B cell (primary cell): Measurements from ENCODE around the gene TUBA8. TPM values are rescaled to one million over a fixed set of nuclear protein-coding genes. Genes with fewer than 3 reads are reported as not detected.

Experiments
- ATAC-seq: fragments of 200-7000 bp; cut with Tn5 transposase; one replicate; pipeline ENCODE4 v1.10.0; 2021; ENCODE audit warnings: low read depth, mild to moderate bottlenecking, moderate number of reproducible peaks, moderate library complexity
- CTCF ChIA-PET: fragments of 350-600 bp; sonication (Branson Sonifier 250); formaldehyde crosslinking; loops from one replicate; lab custom pipeline; 2021; ENCODE audit warnings: antibody characterized with exemption, inconsistent platforms; lab: Charles Lee
- POLR2A ChIA-PET: fragments of 350-600 bp; sonication (Branson Sonifier 250); formaldehyde crosslinking; loops from one replicate; lab custom pipeline; 2021; ENCODE audit warnings: antibody characterized with exemption; lab: Charles Lee
- DNase-seq: peaks from one replicate; pipeline ENCODE4 v3.0.0; 2013
- H2AFZ ChIP-seq: 2 replicates; pipeline ENCODE4 v1.6.1; 2012; ENCODE audit warnings: mild to moderate bottlenecking, low read depth, low read length; ENCODE audit not compliant: insufficient read depth, poor library complexity, severe bottlenecking
- H3K27ac ChIP-seq, 2 donors: 1 replicate in 1 of 2; 2 replicates in 1 of 2; pipeline ENCODE4 v1.5.1; 2012 to 2013; ENCODE audit warnings: low read length in 2 of 2, mild to moderate bottlenecking in 2 of 2, moderate library complexity in 1 of 2
- H3K27me3 ChIP-seq, 4 experiments: fragments of 200-600 bp in 1 of 4; sonication (generic) in 1 of 4; replicated peaks in 1 of 4; 1 replicate in 2 of 4; 2 replicates in 2 of 4; pipeline versions ENCODE4 v1.6.1 to v1.7.0; 2013 to 2016; ENCODE audit warnings: low read length in 3 of 4, mild to moderate bottlenecking in 2 of 4, mixed read lengths in 1 of 4, moderate library complexity in 1 of 4; ENCODE audit not compliant: insufficient read depth in 4 of 4, control insufficient read depth in 3 of 4; ENCODE audit errors: control extremely low read depth in 1 of 4
- H3K36me3 ChIP-seq, 2 experiments: replicated peaks in 1 of 2; 1 replicate in 1 of 2; 2 replicates in 1 of 2; pipeline versions ENCODE4 v1.6.1 to v1.7.1; 2013; ENCODE audit warnings: low read length in 1 of 2; ENCODE audit not compliant: insufficient read depth in 2 of 2, control insufficient read depth in 1 of 2; ENCODE audit errors: control extremely low read depth in 1 of 2, extremely low read depth in 1 of 2
- H3K4me1 ChIP-seq, 2 donors: fragments of 200-600 bp in 1 of 2; sonication (generic) in 1 of 2; 1 replicate in 1 of 2; 2 replicates in 1 of 2; pipeline versions ENCODE4 v1.5.1 to v1.6.1; 2013 to 2017; ENCODE audit warnings: low read length in 2 of 2; ENCODE audit not compliant: control insufficient read depth in 2 of 2, insufficient read depth in 2 of 2
- H3K4me2 ChIP-seq: replicated peaks from 2 replicates; pipeline ENCODE3; 2012; ENCODE audit warnings: mild to moderate bottlenecking, low read depth, low read length; ENCODE audit not compliant: poor library complexity, severe bottlenecking
- H3K4me3 ChIP-seq, 5 experiments: fragments of 200-600 bp in 1 of 5; sonication (generic) in 1 of 5; 1 replicate in 3 of 5; 2 replicates in 2 of 5; pipeline versions ENCODE4 v1.5.1 to v1.7.0; 2011 to 2016; ENCODE audit warnings: low read length in 4 of 5, mild to moderate bottlenecking in 4 of 5, low read depth in 2 of 5, control low read depth in 1 of 5, moderate library complexity in 1 of 5; ENCODE audit not compliant: insufficient read depth in 1 of 5; ENCODE audit errors: control extremely low read depth in 1 of 5, extremely low read depth in 1 of 5
- H3K79me2 ChIP-seq: fragments of 200-600 bp; sonication (generic); one replicate; pipeline ENCODE4 v1.6.0; 2016; ENCODE audit warnings: low read length; ENCODE audit not compliant: control insufficient read depth, insufficient read depth
- H3K9ac ChIP-seq: fragments of 200-600 bp; sonication (generic); 2 replicates; pipeline ENCODE4 v1.6.1; 2017; ENCODE audit warnings: mild to moderate bottlenecking, low read length, moderate library complexity
- H3K9me3 ChIP-seq, 3 donors: one replicate each; pipeline versions ENCODE4 v1.6.1 to v1.7.1; 2013; ENCODE audit warnings: low read length in 2 of 3; ENCODE audit not compliant: control insufficient read depth in 2 of 3, insufficient read depth in 1 of 3; ENCODE audit errors: control extremely low read depth in 1 of 3
- H4K20me1 ChIP-seq: 2 replicates; pipeline ENCODE4 v1.6.0; 2012; ENCODE audit warnings: mild to moderate bottlenecking, low read length; ENCODE audit not compliant: insufficient read depth, control insufficient read depth, poor library complexity, severe bottlenecking
- H3K27ac Mint-ChIP-seq: one replicate; pipeline ENCODE4 v1.8.0; 2021; ENCODE audit warnings: mixed read lengths
- H3K27me3 Mint-ChIP-seq: one replicate; pipeline ENCODE4 v1.8.0; 2021; ENCODE audit warnings: mixed read lengths
- H3K4me1 Mint-ChIP-seq: one replicate; pipeline ENCODE4 v1.8.0; 2021; ENCODE audit warnings: mixed read lengths
- H3K4me3 Mint-ChIP-seq: one replicate; pipeline ENCODE4 v1.8.0; 2021; ENCODE audit warnings: mixed read lengths
- H3K9me3 Mint-ChIP-seq: one replicate; pipeline ENCODE4 v1.8.0; 2022; ENCODE audit warnings: mixed read lengths; ENCODE audit not compliant: insufficient read depth
- CTCF ChIP-seq: fragments of 200-600 bp; IDR thresholded peaks from one replicate; pipeline ENCODE4 v1.8.0; 2022; ENCODE audit warnings: antibody characterized with exemption, mild to moderate bottlenecking
- EZH2 ChIP-seq: IDR thresholded peaks from 2 replicates; pipeline ENCODE4 v1.6.1; 2012; ENCODE audit warnings: borderline replicate concordance, low read depth, mild to moderate bottlenecking, moderate library complexity, low read length; ENCODE audit not compliant: insufficient read depth, poor library complexity, severe bottlenecking
- WGBS: methylation state at CpG from one replicate; pipeline ENCODE4 v1.1.5; 2013; ENCODE audit warnings: missing lambda C conversion rate; ENCODE audit not compliant: insufficient coverage; 5-methylcytosine and 5-hydroxymethylcytosine counted together
- intact Hi-C: fragments of 100-400 bp; cut with micrococcal nuclease; formaldehyde crosslinking; loops from one replicate; pipeline ENCODE4 v1.10.0; 2022
- polyA plus RNA-seq: library from polyadenylated mRNA; depleted of rRNA; stranded (reverse); fragments of >200 nt; gene quantifications from 2 replicates; pipeline ENCODE4 v1.2.3, GENCODE V29; 2012
- total RNA-seq, 2 donors: library from RNA; stranded (reverse); fragments of 120-200 nt in 1 of 2; gene quantifications; 1 replicate in 1 of 2; 2 replicates in 1 of 2; pipeline versions ENCODE4 v1.2.3 to v1.2.4, GENCODE V29; 2013 to 2022

The TUBA8 gene
- total and polyA plus RNA-seq, 2 donors (not counting 1 experiment from before 2014, with no cell fraction given): 1.8 to 3.4 TPM

GRCh38 chr22:18078329-18079041, 32.1 kb upstream of the TUBA8 start:
- peaks cover 31 to 32% of the 10 kb centered on the region in 2 donors for H3K4me1 ChIP-seq
- Mint-ChIP-seq H3K27ac (peak overlapping the region; percentile 96), H3K27me3 (no peaks in the 10 kb centered on the region), H3K4me3 (peak overlapping the region; percentile 97), H3K4me1 (peaks cover 44% of the 10 kb centered on the region), H3K9me3 (no peaks in the 10 kb centered on the region)
- peak; percentile 47 for DNase-seq
- CTCF ChIA-PET: interaction anchor here (0.8 to 9.6 kb wide), 12 partner anchors 8 to 337 kb away, joined by 3 to 250 read pairs (median 32); partner anchors contain the start of gene MICAL3
- ATAC-seq: no peak
- peak overlapping the region; percentile 70 to 97 (median 92) for H3K4me3 ChIP-seq
- H3K4me2 ChIP-seq: peak overlapping the region; percentile 97
- no peaks in the 10 kb centered on the region for H3K27me3 ChIP-seq
- 9% methylated on average over 45 of the region's 45 CpGs for WGBS
- peak overlapping the region; percentile 35 to 89 for H3K27ac ChIP-seq
- peak overlapping the region; percentile 86 for H3K9ac ChIP-seq
- no peaks in the 10 kb centered on the region for H3K9me3 ChIP-seq
- peaks cover 15% of the 10 kb centered on the region for H4K20me1 ChIP-seq
- POLR2A ChIA-PET: interaction anchor here (0.7 to 3.2 kb wide), 6 partner anchors 22 to 83 kb away, joined by 3 to 28 read pairs (median 5); partner anchors contain the start of gene USP18
- no peak for TF ChIP-seq EZH2
- TF ChIP-seq CTCF: no peak
- H3K79me2 ChIP-seq: peaks cover 70% of the 10 kb centered on the region
- peak overlapping the region; percentile 87 for H2AFZ ChIP-seq
- peaks cover 0 to 30% of the 10 kb centered on the region in 2 experiments for H3K36me3 ChIP-seq
- intact Hi-C loops: loop anchor here (5.0 kb wide), 2 partner anchors 96 to 191 kb away; no protein-coding TSS in a partner anchor
